T47D (cell line): Measurements from ENCODE around the gene PHLDA1.
"Not testable (repeated sequence)": the region's sequence is repeated elsewhere in the genome, so short reads cannot be mapped to it uniquely, and the experiment has no call there.

ENCODE experiments used
- DNase-seq, 2 experiments: peaks; one replicate each; pipeline versions ENCODE4 v3.0.0 to v3.0.0-alpha.2; 2011 to 2012; ENCODE audit warnings: low read depth in 1 of 2, low spot score in 1 of 2
- JUND ChIP-seq: IDR thresholded peaks from 2 replicates; pipeline ENCODE4 v1.6.1; 2012; ENCODE audit warnings: low read depth
- in situ Hi-C: cut with HindIII; loops from 2 replicates; pipeline ENCODE4 v1.10.0; 2016; ENCODE audit warnings: low sequenced_read_pairs, low pct_unique_long_range_greater_than_20kb

PHLDA1 gene

GRCh38 chr12:75984577-75985182 is 46.9 kb downstream of the PHLDA1 start:
- TF ChIP-seq JUND, result no peak
- DNase-seq, result no peak
- in situ Hi-C loops, result no loop called here

- peak in 1 of 2 experiments; percentile 87 for DNase-seq
- in situ Hi-C loops, result not testable (repeated sequence)
These were observed 47.7 kb downstream of the PHLDA1 start for GRCh38 chr12:75983851-75984250.

GRCh38 chr12:75982979-75983660 is 48.5 kb downstream of the PHLDA1 start:
- in situ Hi-C loops, result no loop called here
- TF ChIP-seq JUND, result no peak
- DNase-seq, result peak in 1 of 2 experiments; percentile 64

GRCh38 chr12:75982169-75982564 is 49.4 kb downstream of the PHLDA1 start:
- DNase-seq, result peak in 1 of 2 experiments; percentile 94
- in situ Hi-C loops, result no loop called here

GRCh38 chr12:75981247-75982168 is 50.1 kb downstream of the PHLDA1 start:
- no peak for TF ChIP-seq JUND
- in situ Hi-C loops, result no loop called here
- no peak for DNase-seq

More at GRCh38 chr12:75982169-75982564, 49.4 kb downstream of the PHLDA1 start:
- TF ChIP-seq JUND, result no peak

GRCh38 chr12:75979181-75979580 is 52.4 kb downstream of the PHLDA1 start:
- no peak for DNase-seq
- no peak for TF ChIP-seq JUND
- in situ Hi-C loops, result no loop called here

- no peak for TF ChIP-seq JUND
- DNase-seq, result no peak
- in situ Hi-C loops, result no loop called here
These were observed 52.9 kb downstream of the PHLDA1 start for GRCh38 chr12:75978677-75979076.

GRCh38 chr12:75977952-75978671 is 53.5 kb downstream of the PHLDA1 start:
- peak; percentile 82 for TF ChIP-seq JUND
- peak in 1 of 2 experiments; percentile 86 for DNase-seq
- in situ Hi-C loops, result no loop called here

- in situ Hi-C loops, result no loop called here
- no peak for TF ChIP-seq JUND
- no peak for DNase-seq
These were observed 54.0 kb downstream of the PHLDA1 start for GRCh38 chr12:75977590-75977951.

- no peak for TF ChIP-seq JUND
- in situ Hi-C loops, result no loop called here
- no peak for DNase-seq
These were observed 54.7 kb downstream of the PHLDA1 start for GRCh38 chr12:75976913-75977312.

- no peak for TF ChIP-seq JUND
- no peak for DNase-seq
- in situ Hi-C loops, result no loop called here
These were observed 55.5 kb downstream of the PHLDA1 start for GRCh38 chr12:75976113-75976512.

GRCh38 chr12:75975702-75976101 is 55.9 kb downstream of the PHLDA1 start:
- in situ Hi-C loops, result no loop called here

More at GRCh38 chr12:75975702-75976101, 55.9 kb downstream of the PHLDA1 start:
- TF ChIP-seq JUND, result no peak
- no peak for DNase-seq
